HFF-Myc (cell line): ENCODE data around the gene MRPL55.

Source experiments
- DNase-seq: peaks from one replicate; pipeline ENCODE4 v3.0.0-alpha.2; 2011; ENCODE audit warnings: low read depth; ENCODE audit errors: extremely low read depth
- H3K4me3 ChIP-seq: replicated peaks from 2 replicates; pipeline ENCODE4 v1.5.1; 2011; ENCODE audit warnings: low read depth, mild to moderate bottlenecking, control low read depth, low read length
- CTCF ChIP-seq: IDR thresholded peaks from 2 replicates; pipeline ENCODE4 v1.5.1; 2012; ENCODE audit warnings: mild to moderate bottlenecking, low read depth, low read length, control low read depth; ENCODE audit errors: missing control alignments

Gene MRPL55

GRCh38 chr1:228150461-228151179, 41.5 kb upstream of the MRPL55 start:
- no peak for TF ChIP-seq CTCF
- H3K4me3 ChIP-seq = no peak overlapping the region
- DNase-seq = no peak

GRCh38 chr1:228150120-228150460, 41.0 kb upstream of the MRPL55 start:
- no peak for TF ChIP-seq CTCF
- DNase-seq = no peak
- H3K4me3 ChIP-seq = 0 out of 2 replicates have a peak overlapping the region, but pooled peaks have one; percentile 13

- H3K4me3 ChIP-seq = 0 out of 2 replicates have a peak within 1 kb of the TSS, but pooled peaks have one; percentile 13
- TF ChIP-seq CTCF = no peak
- DNase-seq = no peak
Observed at GRCh38 chr1:228149406-228150119, 40.5 kb upstream of the MRPL55 start, which contains the start of gene GJC2. Gene GJC2, plus strand, starts transcription at chr1:228149930. Its CDS starts 7,829 bp downstream, at chr1:228157759.

- no peak for TF ChIP-seq CTCF
- no peak overlapping the region for H3K4me3 ChIP-seq
- DNase-seq = no peak
Observed at GRCh38 chr1:228148935-228149405, 39.9 kb upstream of the MRPL55 start.

- no peak for TF ChIP-seq CTCF
- H3K4me3 ChIP-seq = no peak overlapping the region
- DNase-seq = no peak
Observed at GRCh38 chr1:228148196-228148861, 39.2 kb upstream of the MRPL55 start.

- TF ChIP-seq CTCF = no peak
- no peak overlapping the region for H3K4me3 ChIP-seq
- DNase-seq = no peak
Observed at GRCh38 chr1:228147768-228148167, 38.7 kb upstream of the MRPL55 start.
